ENCODE measurements around the gene FGF2.

The FGF2 gene

DNA sequence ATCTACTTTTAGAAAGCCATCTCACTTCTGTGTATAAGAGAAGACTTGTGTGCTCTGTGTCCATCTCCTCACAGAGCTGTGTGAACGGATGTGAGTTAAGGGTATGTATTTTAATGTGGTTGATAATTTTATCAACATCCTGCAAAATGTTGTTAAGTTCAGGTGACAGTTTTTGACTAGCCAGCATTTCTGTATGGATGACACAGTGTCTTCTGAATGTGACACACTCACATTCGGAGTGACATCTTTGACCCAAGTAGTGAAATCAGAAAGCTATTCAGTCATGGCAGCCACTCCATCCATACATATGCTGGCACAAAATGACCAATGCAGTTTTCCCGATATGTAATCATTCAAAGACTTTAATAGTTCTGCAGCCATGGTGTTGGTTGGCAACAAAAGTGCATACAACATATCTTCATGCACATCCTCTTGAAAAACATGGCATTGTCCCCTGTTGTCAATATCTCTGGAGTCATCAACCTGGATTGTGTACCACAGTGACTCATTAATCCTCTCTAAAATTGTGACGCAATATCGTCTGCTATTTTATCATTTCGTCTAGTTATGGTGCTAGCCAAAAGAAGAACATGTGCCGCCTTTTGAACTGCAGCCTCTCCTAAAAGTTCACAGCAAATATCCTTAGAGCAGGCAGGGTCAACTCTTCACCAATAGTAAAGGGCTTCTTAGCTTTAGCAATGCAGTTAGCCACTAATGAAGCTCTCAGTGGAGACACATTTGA lies 6.8 kb upstream of the FGF2 start:
- H2BK5ac ChIP-seq (ENCODE audit: low read depth, low read length, poor library complexity, severe bottlenecking), result no peak overlapping the region
- no peaks in the 10 kb centered on the region for H3K79me1 ChIP-seq (replicated peaks; ENCODE audit: low read length, poor library complexity, severe bottlenecking)
- no peak overlapping the region for H2BK12ac ChIP-seq (ENCODE audit: low read length in 2 of 2)
- H3K4me3 ChIP-seq (ENCODE audit: insufficient read depth in 1 of 2, low read depth in 1 of 2, low read length in 2 of 2), result no peak overlapping the region
- H2AK5ac ChIP-seq (ENCODE audit: low read length, severe bottlenecking), result no peak overlapping the region
- H3K23ac ChIP-seq (ENCODE audit: low read length in 2 of 2), result no peak overlapping the region
- no peak overlapping the region for H3K18ac ChIP-seq (ENCODE audit: low read depth in 1 of 2, low read length in 2 of 2)
- peak; percentile 43 for DNase-seq
- H3K14ac ChIP-seq (ENCODE audit: low read length in 2 of 2), result no peak overlapping the region
- no peaks in the 10 kb centered on the region for H3K27me3 ChIP-seq (ENCODE audit: control insufficient read depth in 1 of 2, insufficient read depth in 1 of 2, low read length in 2 of 2)
- no peak overlapping the region for H3K27ac ChIP-seq (ENCODE audit: low read length, poor library complexity, severe bottlenecking)
- 89% methylated on average over 7 of the region's 7 CpGs for WGBS
- H3K4me1 ChIP-seq (ENCODE audit: control insufficient read depth, insufficient read depth, low read depth, low read length), result peaks cover 2% of the 10 kb centered on the region
- no peak overlapping the region for H3K4me2 ChIP-seq (ENCODE audit: low read length, poor library complexity, severe bottlenecking)
- H2BK15ac ChIP-seq (ENCODE audit: low read depth, poor library complexity, severe bottlenecking), result no peak overlapping the region
- H3K4ac ChIP-seq (ENCODE audit: low read depth in 1 of 2, low read length in 2 of 2), result no peak overlapping the region
- H3K9ac ChIP-seq (ENCODE audit: low read length), result no peak overlapping the region
- H2AFZ ChIP-seq (ENCODE audit: low read depth, low read length), result no peak overlapping the region
- no peak overlapping the region for H4K91ac ChIP-seq (ENCODE audit: low read length)
- H3K9me3 ChIP-seq (ENCODE audit: control insufficient read depth, low read length), result no peaks in the 10 kb centered on the region
- no peak overlapping the region for H4K8ac ChIP-seq (ENCODE audit: low read length)
- no peak overlapping the region for H2BK120ac ChIP-seq (ENCODE audit: low read depth, low read length)
- H3K36me3 ChIP-seq (ENCODE audit: control insufficient read depth in 1 of 2, insufficient read depth in 2 of 2, low read depth in 1 of 2, low read length in 2 of 2), result no peaks in the 10 kb centered on the region

DNA sequence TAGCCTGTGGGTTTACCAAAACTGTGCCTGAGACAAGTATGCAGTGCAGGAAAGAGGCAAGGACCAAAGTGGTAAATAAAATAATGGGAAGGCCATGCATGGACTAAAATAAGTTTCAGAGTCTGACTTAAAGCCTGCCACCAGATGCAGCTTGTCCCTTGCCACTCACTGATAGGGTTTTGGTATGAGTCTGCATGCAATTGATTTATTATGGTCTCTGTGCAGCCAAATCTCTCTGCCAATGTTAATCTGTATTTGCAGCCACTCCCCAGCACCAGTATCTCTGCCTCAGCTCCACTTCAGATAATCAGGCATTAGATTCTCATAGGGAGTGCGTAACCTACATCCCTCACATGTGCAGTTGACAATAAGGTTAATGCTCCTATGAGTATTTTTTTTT lies 5.5 kb upstream of the FGF2 start:
- no peak overlapping the region for H2BK12ac ChIP-seq (ENCODE audit: low read length in 2 of 2)
- H3K27ac ChIP-seq (ENCODE audit: low read length, poor library complexity, severe bottlenecking), result no peak overlapping the region
- H3K9me3 ChIP-seq (ENCODE audit: control insufficient read depth, low read length), result no peaks in the 10 kb centered on the region
- H3K4me3 ChIP-seq (ENCODE audit: insufficient read depth in 1 of 2, low read depth in 1 of 2, low read length in 2 of 2), result no peak overlapping the region
- no peak for DNase-seq
- no peaks in the 10 kb centered on the region for H3K79me1 ChIP-seq (replicated peaks; ENCODE audit: low read length, poor library complexity, severe bottlenecking)
- no peak overlapping the region for H4K91ac ChIP-seq (ENCODE audit: low read length)
- H2BK15ac ChIP-seq (ENCODE audit: low read depth, poor library complexity, severe bottlenecking), result no peak overlapping the region
- H3K9ac ChIP-seq (ENCODE audit: low read length), result no peak overlapping the region
- H3K4me2 ChIP-seq (ENCODE audit: low read length, poor library complexity, severe bottlenecking), result no peak overlapping the region
- H2BK120ac ChIP-seq (ENCODE audit: low read depth, low read length), result no peak overlapping the region
- no peak overlapping the region for H2AFZ ChIP-seq (ENCODE audit: low read depth, low read length)
- no peak overlapping the region for H3K23ac ChIP-seq (ENCODE audit: low read length in 2 of 2)
- no peak overlapping the region for H3K14ac ChIP-seq (ENCODE audit: low read length in 2 of 2)
- no peak overlapping the region for H2AK5ac ChIP-seq (ENCODE audit: low read length, severe bottlenecking)
- H4K8ac ChIP-seq (ENCODE audit: low read length), result no peak overlapping the region
- H3K4me1 ChIP-seq (ENCODE audit: control insufficient read depth, insufficient read depth, low read depth, low read length), result peaks cover 2% of the 10 kb centered on the region
- no peaks in the 10 kb centered on the region for H3K27me3 ChIP-seq (ENCODE audit: control insufficient read depth in 1 of 2, insufficient read depth in 1 of 2, low read length in 2 of 2)
- no peak overlapping the region for H2BK5ac ChIP-seq (ENCODE audit: low read depth, low read length, poor library complexity, severe bottlenecking)
- no peaks in the 10 kb centered on the region for H3K36me3 ChIP-seq (ENCODE audit: control insufficient read depth in 1 of 2, insufficient read depth in 2 of 2, low read depth in 1 of 2, low read length in 2 of 2)
- WGBS, result no CpG with 5 or more reads among the region's 1 CpG
- H3K18ac ChIP-seq (ENCODE audit: low read depth in 1 of 2, low read length in 2 of 2), result no peak overlapping the region
- no peak overlapping the region for H3K4ac ChIP-seq (ENCODE audit: low read depth in 1 of 2, low read length in 2 of 2)

DNA sequence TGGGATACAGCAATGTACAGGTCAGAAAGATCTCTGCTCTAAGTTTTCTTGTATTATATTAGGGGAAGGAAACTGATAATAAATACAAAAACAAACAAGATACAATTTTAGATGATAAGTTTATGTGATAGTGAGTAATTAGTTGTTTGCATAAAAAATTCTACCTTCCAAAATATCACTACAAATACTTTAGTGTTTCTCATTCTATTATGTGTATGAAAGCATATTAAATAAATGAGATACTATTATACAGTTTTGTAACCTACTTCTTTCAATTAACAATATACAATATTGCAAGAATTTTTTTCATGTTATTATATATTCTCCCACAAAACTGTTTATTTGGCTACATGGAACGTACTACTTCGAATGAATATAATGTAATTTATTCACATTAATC lies 4.2 kb upstream of the FGF2 start:
- Histone ChIP-seq H3K23ac (ENCODE audit: low read length in 2 of 2) (no peak overlapping the region), H4K91ac (ENCODE audit: low read length) (no peak overlapping the region), H2BK120ac (ENCODE audit: low read depth, low read length) (no peak overlapping the region), H3K4me2 (ENCODE audit: low read length, poor library complexity, severe bottlenecking) (no peak overlapping the region), H3K27me3 (ENCODE audit: control insufficient read depth in 1 of 2, insufficient read depth in 1 of 2, low read length in 2 of 2) (no peaks in the 10 kb centered on the region), H2BK15ac (ENCODE audit: low read depth, poor library complexity, severe bottlenecking) (no peak overlapping the region), H3K18ac (ENCODE audit: low read depth in 1 of 2, low read length in 2 of 2) (no peak overlapping the region), H3K4ac (ENCODE audit: low read depth in 1 of 2, low read length in 2 of 2) (no peak overlapping the region), H2AK5ac (ENCODE audit: low read length, severe bottlenecking) (no peak overlapping the region), H3K4me3 (ENCODE audit: insufficient read depth in 1 of 2, low read depth in 1 of 2, low read length in 2 of 2) (no peak overlapping the region), H3K9me3 (ENCODE audit: control insufficient read depth, low read length) (no peaks in the 10 kb centered on the region), H2BK5ac (ENCODE audit: low read depth, low read length, poor library complexity, severe bottlenecking) (no peak overlapping the region), H2AFZ (ENCODE audit: low read depth, low read length) (no peak overlapping the region), H4K8ac (ENCODE audit: low read length) (no peak overlapping the region), H2BK12ac (ENCODE audit: low read length in 2 of 2) (no peak overlapping the region), H3K36me3 (ENCODE audit: control insufficient read depth in 1 of 2, insufficient read depth in 2 of 2, low read depth in 1 of 2, low read length in 2 of 2) (no peaks in the 10 kb centered on the region), H3K9ac (ENCODE audit: low read length) (no peak overlapping the region), H3K14ac (ENCODE audit: low read length in 2 of 2) (no peak overlapping the region), H3K27ac (ENCODE audit: low read length, poor library complexity, severe bottlenecking) (no peak overlapping the region), H3K79me1 (replicated peaks; ENCODE audit: low read length, poor library complexity, severe bottlenecking) (no peaks in the 10 kb centered on the region), H3K4me1 (ENCODE audit: control insufficient read depth, insufficient read depth, low read depth, low read length) (peaks cover 2% of the 10 kb centered on the region)
- DNase-seq, result no peak
- 100% methylated on average over 1 of the region's 2 CpGs for WGBS

DNA sequence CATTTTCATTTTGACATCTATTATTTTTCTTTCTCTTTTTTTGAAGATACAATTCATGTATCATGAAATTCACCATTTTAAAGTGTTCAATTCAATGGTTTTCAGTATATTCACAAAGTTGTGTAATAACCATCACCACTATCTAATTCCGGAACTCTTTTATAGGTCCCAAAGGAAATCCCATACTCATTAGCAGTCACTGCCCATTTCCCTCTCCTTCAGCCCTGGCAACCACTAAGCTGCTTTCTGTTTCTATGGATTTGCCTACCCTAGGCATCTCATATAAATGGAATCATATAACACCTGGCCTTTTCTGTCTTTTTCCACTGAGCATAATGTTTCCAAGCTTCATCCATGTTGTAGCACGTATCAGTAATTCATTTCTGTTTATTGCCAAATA lies 3.2 kb upstream of the FGF2 start:
- Histone ChIP-seq H3K4me2 (ENCODE audit: low read length, poor library complexity, severe bottlenecking) (no peak overlapping the region), H2BK12ac (ENCODE audit: low read length in 2 of 2) (no peak overlapping the region), H2AFZ (ENCODE audit: low read depth, low read length) (no peak overlapping the region), H3K4me3 (ENCODE audit: insufficient read depth in 1 of 2, low read depth in 1 of 2, low read length in 2 of 2) (no peak overlapping the region), H3K27ac (ENCODE audit: low read length, poor library complexity, severe bottlenecking) (no peak overlapping the region), H3K4ac (ENCODE audit: low read depth in 1 of 2, low read length in 2 of 2) (no peak overlapping the region), H4K91ac (ENCODE audit: low read length) (no peak overlapping the region), H3K79me1 (replicated peaks; ENCODE audit: low read length, poor library complexity, severe bottlenecking) (no peaks in the 10 kb centered on the region), H3K18ac (ENCODE audit: low read depth in 1 of 2, low read length in 2 of 2) (no peak overlapping the region), H2BK15ac (ENCODE audit: low read depth, poor library complexity, severe bottlenecking) (no peak overlapping the region), H2BK5ac (ENCODE audit: low read depth, low read length, poor library complexity, severe bottlenecking) (no peak overlapping the region), H3K36me3 (ENCODE audit: control insufficient read depth in 1 of 2, insufficient read depth in 2 of 2, low read depth in 1 of 2, low read length in 2 of 2) (no peaks in the 10 kb centered on the region), H3K4me1 (ENCODE audit: control insufficient read depth, insufficient read depth, low read depth, low read length) (peaks cover 2% of the 10 kb centered on the region), H3K27me3 (ENCODE audit: control insufficient read depth in 1 of 2, insufficient read depth in 1 of 2, low read length in 2 of 2) (no peaks in the 10 kb centered on the region), H3K9me3 (ENCODE audit: control insufficient read depth, low read length) (no peaks in the 10 kb centered on the region), H4K8ac (ENCODE audit: low read length) (no peak overlapping the region), H3K23ac (ENCODE audit: low read length in 2 of 2) (no peak overlapping the region), H2AK5ac (ENCODE audit: low read length, severe bottlenecking) (no peak overlapping the region), H2BK120ac (ENCODE audit: low read depth, low read length) (no peak overlapping the region), H3K14ac (ENCODE audit: low read length in 2 of 2) (no peak overlapping the region), H3K9ac (ENCODE audit: low read length) (no peak overlapping the region)
- no peak for DNase-seq
- WGBS, result 80% methylated on average over 2 of the region's 2 CpGs
